NCI-H1930 (cell line): Measurements from ENCODE around the gene CMC2.
A peak's percentile ranks its signal among the peaks of the same experiment; 100 is the strongest.

Experiments
- DNase-seq, 2 experiments: peaks; one replicate each; lab custom pipeline; 2025; lab: John Stamatoyannopoulos, UW

CMC2 gene

GRCh38 chr16:81006813-81007695 lies at the start of gene CMC2, which contains the start of gene CENPN:
CMC2 (minus strand) TSS chr16:81006885; CDS start chr16:80997394, 9,491 bp downstream.
CENPN (plus strand) TSS chr16:81007214; CDS start chr16:81011940, 4,726 bp downstream.
- peak; percentile 87 to 88 for DNase-seq

GRCh38 chr16:81053761-81054160 lies 47.1 kb upstream of the CMC2 start:
- no peak for DNase-seq

GRCh38 chr16:81042821-81043220 lies 36.1 kb upstream of the CMC2 start:
- no peak for DNase-seq

- no peak for DNase-seq
Measured at GRCh38 chr16:81041696-81042095, 35.0 kb upstream of the CMC2 start.

DNA sequence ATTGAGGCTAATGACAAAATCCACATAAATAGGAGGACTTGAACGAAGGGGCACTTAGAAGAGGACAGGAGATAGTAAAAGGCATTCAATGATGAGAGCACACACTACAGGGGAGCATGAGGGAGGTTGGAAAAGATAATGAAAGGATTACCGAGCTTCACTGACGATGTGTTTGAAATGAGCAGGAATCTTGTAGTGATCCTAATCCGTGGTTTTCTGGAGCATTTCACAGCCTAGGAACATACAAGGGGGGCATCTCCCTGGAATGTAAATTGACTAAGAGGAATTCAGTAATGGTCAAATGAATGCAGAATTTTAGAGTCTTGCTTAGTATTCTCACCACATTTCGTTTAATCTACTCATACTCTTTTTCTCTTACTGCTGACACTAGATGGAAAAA lies 34.2 kb upstream of the CMC2 start:
- no peak for DNase-seq

GRCh38 chr16:81040131-81040530 lies 33.4 kb upstream of the CMC2 start:
- DNase-seq = no peak

DNA sequence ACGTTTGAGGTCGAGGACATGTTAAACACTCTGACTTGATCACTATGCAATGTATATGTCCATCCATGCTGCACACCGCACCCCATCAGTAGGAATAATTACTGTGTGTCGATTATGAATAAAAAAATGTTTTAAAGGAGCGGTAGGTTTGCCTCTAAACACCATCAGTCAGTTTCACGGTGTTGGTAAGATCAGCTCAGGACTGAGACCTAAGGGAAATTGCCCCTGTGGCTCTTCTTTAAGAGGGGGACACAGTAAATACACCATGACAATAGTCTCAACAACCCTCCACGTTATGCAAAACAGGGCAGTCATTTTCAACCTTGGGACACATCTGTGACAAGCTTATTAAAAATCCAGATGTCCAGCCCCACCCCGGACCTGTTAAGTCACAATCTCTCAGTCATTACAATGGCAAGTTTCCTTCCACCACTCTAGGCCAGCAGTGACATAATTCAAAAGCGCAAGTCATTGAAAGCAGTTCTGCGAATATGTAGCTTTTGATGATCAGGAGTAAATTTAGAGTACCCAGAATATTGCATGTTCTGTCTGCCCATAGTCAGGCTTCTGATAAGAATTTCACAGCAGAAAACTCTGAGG lies 30.2 kb upstream of the CMC2 start:
- no peak for DNase-seq

DNA sequence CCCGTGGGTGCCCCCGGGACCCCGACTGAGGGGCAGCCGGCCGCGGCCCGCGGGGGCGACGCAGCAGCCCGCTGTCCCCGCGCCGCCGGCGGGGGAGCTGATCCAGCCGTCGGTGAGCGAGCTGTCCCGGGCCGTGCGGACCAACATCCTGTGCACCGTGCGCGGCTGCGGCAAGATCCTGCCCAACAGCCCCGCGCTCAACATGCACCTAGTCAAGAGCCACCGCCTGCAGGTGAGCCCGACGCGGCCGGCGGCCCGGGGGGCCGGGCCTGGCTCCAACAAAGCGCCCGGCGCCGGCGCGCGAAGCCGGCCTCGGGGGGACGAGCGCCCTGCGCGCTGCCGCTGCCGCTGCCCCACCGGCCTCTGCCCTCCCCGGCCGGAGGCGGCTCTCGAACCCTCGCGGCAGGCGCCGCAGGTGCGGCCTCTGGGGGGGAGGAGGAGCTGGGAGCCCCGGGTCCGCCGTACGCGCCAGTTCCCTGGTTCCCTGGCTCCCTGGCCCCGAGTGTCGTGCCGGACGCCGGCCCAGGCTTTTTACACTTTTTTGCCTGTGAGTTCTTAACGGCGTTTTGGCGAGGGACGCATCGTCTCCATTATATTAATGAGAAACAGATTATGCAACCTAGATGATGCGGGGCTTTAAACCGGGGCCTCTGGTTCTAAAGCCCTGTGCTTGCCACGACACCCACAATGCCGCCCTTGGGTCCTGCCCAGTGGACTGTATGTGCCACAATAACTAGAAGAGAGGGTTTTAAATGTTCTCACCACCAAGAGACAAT lies 29.5 kb upstream of the CMC2 start:
- DNase-seq = no peak

GRCh38 chr16:81035398-81035974 lies 28.8 kb upstream of the CMC2 start, which contains the start of gene ATMIN:
ATMIN (plus strand) TSS chr16:81035842; CDS start chr16:81035871, 29 bp downstream.
- peak; percentile 61 to 88 for DNase-seq

DNA sequence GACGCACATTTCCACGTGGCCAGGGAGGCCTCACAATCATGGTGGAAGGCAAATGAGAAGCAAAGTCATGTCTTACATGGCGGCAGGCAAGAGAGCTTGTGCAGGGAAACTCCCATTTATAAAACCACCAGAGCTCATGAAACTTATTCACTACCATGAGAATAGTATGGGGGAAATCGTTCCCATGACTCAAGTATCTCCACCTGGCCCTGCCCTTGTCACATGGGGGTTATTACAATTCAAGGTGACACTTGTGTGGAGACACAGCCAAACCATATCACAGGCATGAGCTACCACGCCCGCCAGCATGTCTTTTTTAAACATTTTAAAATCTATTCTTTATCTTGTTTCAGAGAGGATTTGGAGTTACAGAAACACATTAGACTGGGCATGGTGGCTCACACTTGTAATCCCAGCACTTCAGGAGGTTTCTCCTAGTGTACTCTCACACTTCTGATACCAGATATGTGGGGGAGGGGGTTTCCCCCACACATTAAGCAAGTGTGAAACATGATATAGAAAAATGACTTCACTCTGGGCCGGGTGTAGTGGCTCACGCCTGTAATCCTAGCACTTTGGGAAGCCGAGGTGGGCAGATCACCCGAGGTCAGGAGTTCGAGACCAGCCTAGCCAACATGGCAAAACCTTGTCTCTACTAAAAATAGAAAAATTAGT lies 23.4 kb upstream of the CMC2 start:
- no peak for DNase-seq

DNA sequence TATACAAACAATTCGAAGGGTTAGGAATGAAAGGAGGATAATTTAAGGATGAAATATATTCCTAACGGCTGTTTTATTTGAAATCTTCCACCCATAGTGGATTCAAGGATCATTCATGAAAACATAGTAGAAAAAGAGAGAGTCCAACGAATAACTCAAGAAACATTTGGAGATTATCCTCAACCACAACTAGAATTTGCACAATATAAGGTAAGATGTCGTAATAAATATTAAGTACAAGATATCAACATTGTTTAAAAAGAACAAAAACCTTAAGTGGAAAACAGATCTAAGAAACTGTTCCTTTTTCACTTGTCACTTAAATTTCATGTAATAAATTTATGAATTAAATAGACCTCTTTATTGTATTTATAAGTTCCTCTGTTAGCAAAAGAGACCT lies 19.7 kb upstream of the CMC2 start:
- DNase-seq = no peak

GRCh38 chr16:81018496-81018895 lies 11.8 kb upstream of the CMC2 start:
- DNase-seq = no peak

DNA sequence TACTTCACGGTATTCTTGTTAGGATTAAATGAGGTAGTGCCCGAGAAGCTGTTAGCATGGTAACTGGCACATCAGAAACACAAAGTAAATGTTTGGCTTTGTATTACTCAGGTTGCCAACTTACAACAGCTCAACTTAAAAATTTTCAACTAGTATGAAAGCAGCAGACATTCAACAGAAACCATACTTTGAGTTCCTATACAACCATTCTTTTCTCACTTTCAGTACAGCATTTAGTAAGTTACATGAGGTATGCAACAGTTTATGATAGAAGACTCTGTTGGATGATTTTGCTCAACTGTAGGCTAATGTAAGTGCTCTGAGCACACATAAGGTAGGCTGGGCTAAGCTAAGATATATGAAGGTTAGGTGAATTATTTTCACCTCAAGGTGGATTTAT lies 8.0 kb upstream of the CMC2 start:
- no peak for DNase-seq

- no peak for DNase-seq
Measured at GRCh38 chr16:81012974-81013373, 6.3 kb upstream of the CMC2 start.

DNA sequence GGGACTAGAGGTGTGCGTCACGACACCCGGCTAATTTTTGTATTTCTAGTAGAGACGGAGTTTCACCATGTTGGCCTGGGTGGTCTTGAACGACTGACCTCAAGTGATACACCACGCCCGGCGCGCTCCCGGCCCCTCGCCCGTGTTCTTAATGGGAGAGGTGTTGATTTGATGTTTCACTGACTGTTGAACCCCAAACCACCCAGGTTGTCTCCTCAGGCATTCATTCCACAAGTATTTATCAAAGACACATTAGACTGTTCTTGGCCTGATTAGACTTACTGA lies 1.8 kb upstream of the CMC2 start:
- no peak for DNase-seq

DNA sequence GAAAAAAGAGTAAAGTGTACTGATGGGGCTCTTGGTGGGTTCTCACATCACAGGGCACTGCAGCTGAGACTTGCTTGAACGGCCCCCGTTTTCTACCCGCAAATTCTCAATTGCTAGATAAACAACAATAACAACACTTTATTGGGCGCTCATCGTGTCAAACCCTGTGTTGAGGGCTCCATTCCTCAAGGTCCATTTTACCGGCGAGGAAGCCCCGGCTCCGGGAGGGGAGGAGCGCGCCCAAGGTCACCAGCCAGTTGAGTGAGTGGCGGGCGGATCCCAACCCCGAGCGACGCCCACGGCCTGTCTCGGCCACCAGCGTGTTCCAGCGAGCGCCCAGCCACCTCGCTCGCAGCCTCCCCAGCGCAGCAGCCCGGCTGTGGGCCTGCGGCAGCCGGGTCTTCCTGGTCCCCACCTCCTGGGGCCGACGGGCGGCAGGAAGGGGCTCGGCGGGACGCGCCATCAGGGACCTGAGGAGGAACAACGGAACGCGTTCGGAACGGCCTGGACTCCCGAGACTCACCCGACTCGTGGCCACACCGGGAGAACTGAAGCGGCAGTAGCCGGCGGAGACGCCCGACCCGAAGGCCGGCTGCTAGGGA lies 373 bp downstream of the CMC2 start:
- DNase-seq = peak in 1 of 2 experiments; percentile 20

- no peak for DNase-seq
Measured at GRCh38 chr16:81005610-81006161, 999 bp downstream of the CMC2 start.

- DNase-seq = peak in 1 of 2 experiments; percentile 38
Measured at GRCh38 chr16:81004646-81005353, 1.9 kb downstream of the CMC2 start.

DNA sequence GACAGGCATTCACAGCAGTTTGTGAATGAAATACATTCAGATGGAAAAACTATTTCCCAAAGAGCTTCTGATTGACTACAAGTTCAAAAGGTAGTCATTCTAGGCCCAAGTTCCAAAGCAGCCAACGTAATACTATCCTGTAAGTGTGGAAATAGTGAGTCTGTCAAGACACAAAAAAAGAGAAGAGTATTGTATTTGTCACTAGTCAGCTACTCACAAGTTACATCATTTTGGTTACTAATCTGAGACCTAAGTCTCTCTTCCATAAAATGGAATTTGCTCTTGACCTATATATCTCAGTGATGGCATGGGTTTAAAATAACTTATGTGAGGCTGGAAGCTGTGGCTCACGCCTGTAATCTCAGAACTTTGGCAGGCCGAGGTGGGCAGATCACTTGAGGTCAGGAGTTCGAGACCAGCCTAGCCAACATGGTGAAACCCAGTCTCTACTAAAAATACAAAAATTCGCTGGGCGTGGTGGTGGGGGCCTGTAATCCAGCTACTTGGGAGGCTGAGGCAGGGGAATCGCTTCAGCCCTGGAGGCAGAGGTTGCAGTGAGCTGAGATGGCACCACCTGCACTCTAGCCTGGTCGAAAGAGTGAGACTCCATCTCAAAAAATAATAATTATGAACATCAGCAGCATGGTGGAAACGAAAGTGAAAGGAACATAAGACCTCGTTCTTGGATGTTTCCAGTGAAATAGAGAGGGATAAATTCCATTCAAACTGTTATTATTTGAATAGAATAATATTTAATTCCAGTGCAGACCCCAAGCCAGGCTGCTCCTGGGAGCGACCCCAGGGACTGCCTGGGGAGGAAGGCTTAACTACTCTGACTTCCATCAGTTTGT lies 2.9 kb downstream of the CMC2 start:
- DNase-seq = no peak
